B cell (primary cell): Measurements from ENCODE around the gene ZNRF2. TPM values are rescaled to one million over a fixed set of nuclear protein-coding genes. Genes with fewer than 3 reads are reported as not detected.

Experiments used
- ATAC-seq: fragments of 200-7000 bp; cut with Tn5 transposase; one replicate; pipeline ENCODE4 v1.10.0; 2021; ENCODE audit warnings: low read depth, mild to moderate bottlenecking, moderate number of reproducible peaks, moderate library complexity
- CTCF ChIA-PET: fragments of 350-600 bp; sonication (Branson Sonifier 250); formaldehyde crosslinking; loops from one replicate; lab custom pipeline; 2021; ENCODE audit warnings: antibody characterized with exemption, inconsistent platforms; lab: Charles Lee
- POLR2A ChIA-PET: fragments of 350-600 bp; sonication (Branson Sonifier 250); formaldehyde crosslinking; loops from one replicate; lab custom pipeline; 2021; ENCODE audit warnings: antibody characterized with exemption; lab: Charles Lee
- DNase-seq: peaks from one replicate; pipeline ENCODE4 v3.0.0; 2013
- H2AFZ ChIP-seq: 2 replicates; pipeline ENCODE4 v1.6.1; 2012; ENCODE audit warnings: mild to moderate bottlenecking, low read depth, low read length; ENCODE audit not compliant: insufficient read depth, poor library complexity, severe bottlenecking
- H3K27ac ChIP-seq, 2 donors: 1 replicate in 1 of 2; 2 replicates in 1 of 2; pipeline ENCODE4 v1.5.1; 2012 to 2013; ENCODE audit warnings: low read length in 2 of 2, mild to moderate bottlenecking in 2 of 2, moderate library complexity in 1 of 2
- H3K27me3 ChIP-seq, 4 experiments: fragments of 200-600 bp in 1 of 4; sonication (generic) in 1 of 4; replicated peaks in 1 of 4; 1 replicate in 2 of 4; 2 replicates in 2 of 4; pipeline versions ENCODE4 v1.6.1 to v1.7.0; 2013 to 2016; ENCODE audit warnings: low read length in 3 of 4, mild to moderate bottlenecking in 2 of 4, mixed read lengths in 1 of 4, moderate library complexity in 1 of 4; ENCODE audit not compliant: insufficient read depth in 4 of 4, control insufficient read depth in 3 of 4; ENCODE audit errors: control extremely low read depth in 1 of 4
- H3K36me3 ChIP-seq, 2 experiments: replicated peaks in 1 of 2; 1 replicate in 1 of 2; 2 replicates in 1 of 2; pipeline versions ENCODE4 v1.6.1 to v1.7.1; 2013; ENCODE audit warnings: low read length in 1 of 2; ENCODE audit not compliant: insufficient read depth in 2 of 2, control insufficient read depth in 1 of 2; ENCODE audit errors: control extremely low read depth in 1 of 2, extremely low read depth in 1 of 2
- H3K4me1 ChIP-seq, 2 donors: fragments of 200-600 bp in 1 of 2; sonication (generic) in 1 of 2; 1 replicate in 1 of 2; 2 replicates in 1 of 2; pipeline versions ENCODE4 v1.5.1 to v1.6.1; 2013 to 2017; ENCODE audit warnings: low read length in 2 of 2; ENCODE audit not compliant: control insufficient read depth in 2 of 2, insufficient read depth in 2 of 2
- H3K4me2 ChIP-seq: replicated peaks from 2 replicates; pipeline ENCODE3; 2012; ENCODE audit warnings: mild to moderate bottlenecking, low read depth, low read length; ENCODE audit not compliant: poor library complexity, severe bottlenecking
- H3K4me3 ChIP-seq, 5 experiments: fragments of 200-600 bp in 1 of 5; sonication (generic) in 1 of 5; 1 replicate in 3 of 5; 2 replicates in 2 of 5; pipeline versions ENCODE4 v1.5.1 to v1.7.0; 2011 to 2016; ENCODE audit warnings: low read length in 4 of 5, mild to moderate bottlenecking in 4 of 5, low read depth in 2 of 5, control low read depth in 1 of 5, moderate library complexity in 1 of 5; ENCODE audit not compliant: insufficient read depth in 1 of 5; ENCODE audit errors: control extremely low read depth in 1 of 5, extremely low read depth in 1 of 5
- H3K79me2 ChIP-seq: fragments of 200-600 bp; sonication (generic); one replicate; pipeline ENCODE4 v1.6.0; 2016; ENCODE audit warnings: low read length; ENCODE audit not compliant: control insufficient read depth, insufficient read depth
- H3K9ac ChIP-seq: fragments of 200-600 bp; sonication (generic); 2 replicates; pipeline ENCODE4 v1.6.1; 2017; ENCODE audit warnings: mild to moderate bottlenecking, low read length, moderate library complexity
- H3K9me3 ChIP-seq, 3 donors: one replicate each; pipeline versions ENCODE4 v1.6.1 to v1.7.1; 2013; ENCODE audit warnings: low read length in 2 of 3; ENCODE audit not compliant: control insufficient read depth in 2 of 3, insufficient read depth in 1 of 3; ENCODE audit errors: control extremely low read depth in 1 of 3
- H4K20me1 ChIP-seq: 2 replicates; pipeline ENCODE4 v1.6.0; 2012; ENCODE audit warnings: mild to moderate bottlenecking, low read length; ENCODE audit not compliant: insufficient read depth, control insufficient read depth, poor library complexity, severe bottlenecking
- H3K27ac Mint-ChIP-seq: one replicate; pipeline ENCODE4 v1.8.0; 2021; ENCODE audit warnings: mixed read lengths
- H3K27me3 Mint-ChIP-seq: one replicate; pipeline ENCODE4 v1.8.0; 2021; ENCODE audit warnings: mixed read lengths
- H3K4me1 Mint-ChIP-seq: one replicate; pipeline ENCODE4 v1.8.0; 2021; ENCODE audit warnings: mixed read lengths
- H3K4me3 Mint-ChIP-seq: one replicate; pipeline ENCODE4 v1.8.0; 2021; ENCODE audit warnings: mixed read lengths
- H3K9me3 Mint-ChIP-seq: one replicate; pipeline ENCODE4 v1.8.0; 2022; ENCODE audit warnings: mixed read lengths; ENCODE audit not compliant: insufficient read depth
- CTCF ChIP-seq: fragments of 200-600 bp; IDR thresholded peaks from one replicate; pipeline ENCODE4 v1.8.0; 2022; ENCODE audit warnings: antibody characterized with exemption, mild to moderate bottlenecking
- EZH2 ChIP-seq: IDR thresholded peaks from 2 replicates; pipeline ENCODE4 v1.6.1; 2012; ENCODE audit warnings: borderline replicate concordance, low read depth, mild to moderate bottlenecking, moderate library complexity, low read length; ENCODE audit not compliant: insufficient read depth, poor library complexity, severe bottlenecking
- WGBS: methylation state at CpG from one replicate; pipeline ENCODE4 v1.1.5; 2013; ENCODE audit warnings: missing lambda C conversion rate; ENCODE audit not compliant: insufficient coverage; 5-methylcytosine and 5-hydroxymethylcytosine counted together
- intact Hi-C: fragments of 100-400 bp; cut with micrococcal nuclease; formaldehyde crosslinking; loops from one replicate; pipeline ENCODE4 v1.10.0; 2022
- polyA plus RNA-seq: library from polyadenylated mRNA; depleted of rRNA; stranded (reverse); fragments of >200 nt; gene quantifications from 2 replicates; pipeline ENCODE4 v1.2.3, GENCODE V29; 2012
- total RNA-seq, 2 donors: library from RNA; stranded (reverse); fragments of 120-200 nt in 1 of 2; gene quantifications; 1 replicate in 1 of 2; 2 replicates in 1 of 2; pipeline versions ENCODE4 v1.2.3 to v1.2.4, GENCODE V29; 2013 to 2022

The ZNRF2 gene
- total and polyA plus RNA-seq, 2 donors (not counting 1 experiment from before 2014, with no cell fraction given), result 6.4 to 32.0 TPM

- Histone ChIP-seq H3K36me3 (peaks cover 0 to 5% of the 10 kb centered on the region in 2 experiments), H3K27me3 (no peaks in the 10 kb centered on the region), H3K4me1 (peaks cover 25% of the 10 kb centered on the region in 2 donors), H3K9ac (no peak overlapping the region), H2AFZ (no peak overlapping the region), H3K27ac (no peak overlapping the region), H3K9me3 (peaks cover 0 to 5% (median 0%) of the 10 kb centered on the region in 3 donors), H3K4me3 (no peak overlapping the region), H4K20me1 (peaks cover 7% of the 10 kb centered on the region), H3K79me2 (peaks cover 52% of the 10 kb centered on the region), H3K4me2 (no peak overlapping the region)
- peak overlapping the region; percentile 46 for H3K4me3 Mint-ChIP-seq
- ChIA-PET POLR2A (no interaction called here), CTCF (interaction anchor here (1.7 kb wide), 1 partner anchor 118 kb away, joined by 3 read pairs; no protein-coding TSS in a partner anchor)
- no peaks in the 10 kb centered on the region for H3K27me3 Mint-ChIP-seq
- intact Hi-C loops, result loop anchor here (5.0 kb wide), 1 partner anchor 120 kb away; no protein-coding TSS in a partner anchor
- H3K4me1 Mint-ChIP-seq, result peaks cover 39% of the 10 kb centered on the region
- H3K27ac Mint-ChIP-seq, result no peak overlapping the region
- H3K9me3 Mint-ChIP-seq, result no peaks in the 10 kb centered on the region
- TF ChIP-seq EZH2, result no peak
- TF ChIP-seq CTCF, result no peak
- no CpG with 5 or more reads among the region's 3 CpGs for WGBS
- no peak for DNase-seq
- ATAC-seq, result no peak
These were observed 1.7 kb upstream of the ZNRF2 start for GRCh38 chr7:30282735-30283134.

- Histone ChIP-seq H4K20me1 (peaks cover 16% of the 10 kb centered on the region), H3K36me3 (peaks cover 0 to 5% of the 10 kb centered on the region in 2 experiments), H3K4me3 (peak overlapping the region in 4 of 5 experiments; percentile 64 to 91 (median 77)), H3K27ac (peak overlapping the region; percentile 84 to 90), H3K79me2 (peaks cover 69% of the 10 kb centered on the region), H3K9ac (peak overlapping the region; percentile 73), H3K4me1 (peaks cover 18 to 31% of the 10 kb centered on the region in 2 donors), H3K4me2 (peak overlapping the region; percentile 77), H2AFZ (peak overlapping the region; percentile 81), H3K9me3 (peaks cover 0 to 5% (median 0%) of the 10 kb centered on the region in 3 donors), H3K27me3 (no peaks in the 10 kb centered on the region)
- Mint-ChIP-seq H3K27ac (peak overlapping the region; percentile 96), H3K9me3 (no peaks in the 10 kb centered on the region), H3K4me3 (peak overlapping the region; percentile 88), H3K27me3 (no peaks in the 10 kb centered on the region), H3K4me1 (peaks cover 45% of the 10 kb centered on the region)
- POLR2A ChIA-PET, result interaction anchor here (0.9 to 2.1 kb wide), 4 partner anchors 37 to 193 kb away, joined by 3 to 4 read pairs (median 4); no protein-coding TSS in a partner anchor
- under 1% methylated on average over 72 of the region's 72 CpGs for WGBS
- TF ChIP-seq EZH2 (no peak), CTCF (no peak)
- intact Hi-C loops, result loop anchor here (1.0 to 2.0 kb wide), 2 partner anchors 58 to 63 kb away; no protein-coding TSS in a partner anchor
- ATAC-seq (peak; percentile 9), DNase-seq (no peak)
- CTCF ChIA-PET, result interaction anchor here (0.9 to 2.0 kb wide), 5 partner anchors 29 to 164 kb away, joined by 3 to 5 read pairs (median 3); no protein-coding TSS in a partner anchor
These were observed 704 bp downstream of the ZNRF2 start for GRCh38 chr7:30285067-30285535.
